Left lung (tissue), 10 donors: ENCODE data around the gene LARGE1. TPM values are rescaled to one million over a fixed set of nuclear protein-coding genes. Genes with fewer than 3 reads are reported as not detected.
A peak's percentile ranks its signal among the peaks of the same experiment; 100 is the strongest.

Source experiments
- ATAC-seq: fragments of 200-7000 bp; cut with Tn5 transposase; one replicate; pipeline ENCODE4 v1.9.1; 2020; ENCODE audit warnings: moderate library complexity
- DNase-seq, 4 donors: peaks; one replicate each; pipeline ENCODE4 v3.0.0-alpha.2; 2013 to 2020
- H3K27ac ChIP-seq, 2 donors: fragments of 200-600 bp; sonication (generic) in 1 of 2; one replicate each; pipeline versions ENCODE4 v1.5.0 to v1.8.0; 2020 to 2021
- H3K27me3 ChIP-seq, 2 donors: fragments of 200-600 bp; sonication (generic) in 1 of 2; one replicate each; pipeline versions ENCODE4 v1.5.0 to v1.8.0; 2020 to 2021
- H3K36me3 ChIP-seq, 2 donors: fragments of 200-600 bp; sonication (generic) in 1 of 2; one replicate each; pipeline versions ENCODE4 v1.5.0 to v1.8.0; 2020 to 2021
- H3K4me1 ChIP-seq, 2 donors: fragments of 200-600 bp; one replicate each; pipeline ENCODE4 v1.8.0; 2021
- H3K4me3 ChIP-seq, 2 donors: fragments of 200-600 bp; sonication (generic) in 1 of 2; one replicate each; pipeline versions ENCODE4 v1.5.0 to v1.8.0; 2020 to 2021; ENCODE audit warnings: mild to moderate bottlenecking in 1 of 2
- H3K9me3 ChIP-seq, 2 donors: fragments of 200-600 bp; sonication (generic) in 1 of 2; one replicate each; pipeline versions ENCODE4 v1.5.0 to v1.8.0; 2020 to 2021
- CTCF ChIP-seq, 2 donors: fragments of 200-600 bp; sonication (generic) in 1 of 2; IDR thresholded peaks; one replicate each; pipeline versions ENCODE4 v1.5.0 to v1.8.0; 2021; ENCODE audit warnings: antibody characterized with exemption in 2 of 2
- intact Hi-C, 2 donors: fragments of 100-400 bp; cut with DNase I; formaldehyde crosslinking; loops; one replicate each; pipeline versions ENCODE4 v1.11.2 to v1.14.2; 2022
- polyA plus RNA-seq, 6 donors: library from polyadenylated mRNA; unstranded; fragments of 120-200 nt; gene quantifications; one replicate each; pipeline ENCODE4 v1.2.1, GENCODE V29; 2013; ENCODE audit not compliant: insufficient read length in 6 of 6
- total RNA-seq, 2 donors: library from RNA; stranded (reverse); fragmentation: NEBNext Ultra II Directional; extraction: Animal tissue kit (Norgen Biotek cat#: 25700); gene quantifications; one replicate each; pipeline ENCODE4 v1.2.1, GENCODE V29; 2021
- donor health status: DM: no; HTN: yes; CAD: no.
- donor health status: DM: no; HTN: no; CAD: no.

Gene LARGE1
- total and polyA plus RNA-seq, 8 donors: 22.4 to 36.1 (median 33.2) TPM

- intact Hi-C loops: no loop called here
- Histone ChIP-seq H3K36me3 (no peaks in the 10 kb centered on the region), H3K27ac (no peak overlapping the region), H3K9me3 (peaks cover 0 to 12% of the 10 kb centered on the region in 2 donors), H3K4me3 (no peak overlapping the region), H3K4me1 (no peaks in the 10 kb centered on the region), H3K27me3 (no peaks in the 10 kb centered on the region)
- ATAC-seq: peak; percentile 43
- peak in 1 of 4 donors; percentile 7 for DNase-seq
- TF ChIP-seq CTCF (IDR thresholded peaks at IDR 0.05): no peak
Observed at GRCh38 chr22:33451866-33452469, 468.3 kb downstream of the LARGE1 start.

- TF ChIP-seq CTCF (IDR thresholded peaks at IDR 0.05): no peak
- Histone ChIP-seq H3K9me3 (peaks cover 0 to 12% of the 10 kb centered on the region in 2 donors), H3K4me3 (no peak overlapping the region), H3K27ac (no peak overlapping the region), H3K4me1 (no peaks in the 10 kb centered on the region), H3K36me3 (no peaks in the 10 kb centered on the region), H3K27me3 (no peaks in the 10 kb centered on the region)
- intact Hi-C loops: no loop called here
- ATAC-seq: no peak
- no peak for DNase-seq
Observed at GRCh38 chr22:33450756-33451155, 469.5 kb downstream of the LARGE1 start.

- Histone ChIP-seq H3K4me1 (no peaks in the 10 kb centered on the region), H3K27me3 (no peaks in the 10 kb centered on the region), H3K36me3 (no peaks in the 10 kb centered on the region), H3K27ac (no peak overlapping the region), H3K4me3 (no peak overlapping the region), H3K9me3 (peaks cover 0 to 9% of the 10 kb centered on the region in 2 donors)
- DNase-seq (no peak), ATAC-seq (no peak)
- intact Hi-C loops: no loop called here
- TF ChIP-seq CTCF (IDR thresholded peaks at IDR 0.05): no peak
Observed at GRCh38 chr22:33447733-33448132, 472.5 kb downstream of the LARGE1 start.

GRCh38 chr22:33443683-33444082 is 476.6 kb downstream of the LARGE1 start:
- intact Hi-C loops: no loop called here
- TF ChIP-seq CTCF (IDR thresholded peaks at IDR 0.05): no peak

GRCh38 chr22:33440756-33441155 is 479.5 kb downstream of the LARGE1 start:
- H3K9me3 ChIP-seq: no peaks in the 10 kb centered on the region
- ATAC-seq: peak; percentile 34

More at GRCh38 chr22:33443683-33444082, 476.6 kb downstream of the LARGE1 start:
- no peak overlapping the region for H3K27ac ChIP-seq
- H3K9me3 ChIP-seq: no peaks in the 10 kb centered on the region
- DNase-seq (peak in 2 of 4 donors; percentile 4 to 21), ATAC-seq (no peak)
- H3K27me3 ChIP-seq: no peaks in the 10 kb centered on the region
- H3K4me1 ChIP-seq: no peaks in the 10 kb centered on the region
- no peaks in the 10 kb centered on the region for H3K36me3 ChIP-seq
- H3K4me3 ChIP-seq: no peak overlapping the region

More at GRCh38 chr22:33440756-33441155, 479.5 kb downstream of the LARGE1 start:
- no peak for TF ChIP-seq CTCF (IDR thresholded peaks at IDR 0.05)
- H3K4me1 ChIP-seq: no peaks in the 10 kb centered on the region
- no peak overlapping the region for H3K4me3 ChIP-seq
- H3K27me3 ChIP-seq: no peaks in the 10 kb centered on the region
- peak in 2 of 4 donors; percentile 48 to 72 for DNase-seq
- intact Hi-C loops: no loop called here
- H3K27ac ChIP-seq: no peak overlapping the region
- no peaks in the 10 kb centered on the region for H3K36me3 ChIP-seq
